Fibroblast of skin of left biceps (primary cell): ENCODE measurements around the gene MKS1.

Experiments used
- DNase-seq, 2 experiments: peaks; one replicate each; pipeline ENCODE4 v3.0.0-alpha.2; 2013; ENCODE audit warnings: low read depth in 2 of 2

MKS1 gene

GRCh38 chr17:58244963-58245362 lies 25.9 kb upstream of the MKS1 start:
- no peak for DNase-seq

DNA sequence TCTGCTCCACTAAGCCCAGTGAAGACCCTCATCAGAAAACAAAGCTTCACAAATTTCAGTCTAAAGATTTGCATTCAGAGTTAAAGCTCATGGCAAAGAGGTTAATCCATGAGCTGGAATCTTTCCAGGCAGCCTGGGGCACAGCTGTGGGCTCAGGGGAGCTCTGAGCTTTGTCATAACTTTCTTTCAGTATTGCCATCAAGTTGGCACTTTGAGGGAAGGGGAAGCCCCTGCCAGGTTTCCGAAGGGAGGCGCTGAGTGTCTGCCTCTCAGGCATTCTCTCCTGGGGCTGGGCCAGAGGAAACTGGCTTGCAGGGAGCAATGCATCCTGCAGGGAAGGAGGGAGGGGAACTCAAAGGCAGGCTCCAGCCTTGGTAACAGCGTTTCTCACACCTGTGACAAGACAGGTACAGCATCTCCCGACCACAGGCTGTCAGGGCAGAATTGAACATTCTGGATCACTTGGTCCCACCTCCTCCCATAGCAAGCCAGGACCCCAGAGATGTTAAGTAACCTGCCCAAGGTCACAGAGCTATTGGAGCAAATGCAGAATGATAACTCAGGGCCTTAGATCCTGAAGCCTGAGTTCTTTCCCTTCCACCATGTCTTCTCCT lies 23.2 kb upstream of the MKS1 start:
- no peak for DNase-seq

- DNase-seq: no peak
Measured at GRCh38 chr17:58239987-58240386, 20.9 kb upstream of the MKS1 start.

GRCh38 chr17:58238147-58238634 lies 19.1 kb upstream of the MKS1 start, which contains the start of gene LPO:
Gene LPO (plus strand): TSS chr17:58238584. CDS start chr17:58242980, 4,396 bp downstream.
- no peak for DNase-seq

- no peak for DNase-seq
Measured at GRCh38 chr17:58236394-58236793, 17.3 kb upstream of the MKS1 start.

GRCh38 chr17:58235821-58236220 lies 16.8 kb upstream of the MKS1 start:
- DNase-seq: no peak

GRCh38 chr17:58234512-58234911 lies 15.5 kb upstream of the MKS1 start:
- no peak for DNase-seq

DNA sequence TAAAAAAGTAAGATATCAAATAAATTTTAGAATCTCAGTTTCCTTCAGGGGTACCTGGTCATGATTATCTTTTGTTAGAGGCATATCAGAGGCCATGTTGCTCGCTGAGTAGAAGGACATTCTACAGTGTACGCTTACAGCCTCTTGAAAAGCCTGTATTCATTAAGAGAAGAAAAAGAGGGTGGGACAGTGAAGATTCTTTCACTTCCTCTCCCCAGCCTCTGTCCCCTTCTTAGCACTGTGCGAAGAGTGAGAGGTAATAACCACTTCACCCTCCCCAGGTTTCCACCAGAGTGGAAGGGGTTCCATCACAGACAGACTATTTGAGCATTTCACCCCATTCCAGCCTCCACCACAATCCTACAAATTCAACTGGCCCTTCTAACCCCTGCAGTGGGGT lies 14.5 kb upstream of the MKS1 start:
- DNase-seq: no peak

DNA sequence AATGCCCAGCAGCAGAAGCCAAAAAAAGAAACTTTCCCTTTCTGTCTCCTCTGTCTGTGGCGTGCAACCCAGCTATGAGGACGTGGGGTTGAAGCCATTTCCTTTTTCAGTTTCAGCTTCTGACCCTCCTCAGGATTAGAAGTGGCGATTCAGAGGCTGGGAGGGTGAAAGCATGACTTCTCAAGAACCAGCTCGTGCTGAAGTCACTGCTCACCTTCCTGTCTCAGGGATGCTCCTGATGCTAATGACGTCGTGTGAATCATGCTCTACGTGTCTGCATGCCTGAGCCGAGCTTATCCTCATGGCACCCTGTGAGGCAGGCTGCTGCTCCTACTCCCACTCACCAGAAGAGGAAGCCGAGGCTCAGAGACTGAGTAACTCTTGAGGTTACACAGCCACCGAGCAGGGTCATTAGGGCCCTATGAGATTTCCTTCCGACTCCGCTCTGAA lies 13.7 kb upstream of the MKS1 start:
- DNase-seq: peak in 1 of 2 experiments; percentile 22

GRCh38 chr17:58231641-58232040 lies 12.6 kb upstream of the MKS1 start:
- peak in 1 of 2 experiments; percentile 15 for DNase-seq

DNA sequence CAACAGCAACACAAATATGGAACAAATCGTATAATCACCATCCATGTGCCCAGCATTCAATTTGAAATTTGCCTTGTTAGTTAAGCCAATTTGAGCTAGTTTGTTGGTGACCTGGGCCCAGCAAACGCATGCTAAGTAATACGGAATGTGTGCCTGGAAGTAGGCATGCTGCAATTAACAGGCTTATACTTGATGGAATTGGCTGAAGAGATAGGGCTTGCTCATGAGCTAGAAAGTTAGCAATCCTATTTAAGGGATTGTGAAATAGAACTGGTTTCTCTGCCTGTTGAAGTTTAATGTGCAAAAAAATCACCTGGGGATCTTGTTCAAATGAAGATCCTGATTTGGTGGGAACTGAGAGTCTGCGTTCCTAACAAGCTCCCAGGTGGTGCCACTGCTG lies 10.8 kb upstream of the MKS1 start:
- DNase-seq: no peak

DNA sequence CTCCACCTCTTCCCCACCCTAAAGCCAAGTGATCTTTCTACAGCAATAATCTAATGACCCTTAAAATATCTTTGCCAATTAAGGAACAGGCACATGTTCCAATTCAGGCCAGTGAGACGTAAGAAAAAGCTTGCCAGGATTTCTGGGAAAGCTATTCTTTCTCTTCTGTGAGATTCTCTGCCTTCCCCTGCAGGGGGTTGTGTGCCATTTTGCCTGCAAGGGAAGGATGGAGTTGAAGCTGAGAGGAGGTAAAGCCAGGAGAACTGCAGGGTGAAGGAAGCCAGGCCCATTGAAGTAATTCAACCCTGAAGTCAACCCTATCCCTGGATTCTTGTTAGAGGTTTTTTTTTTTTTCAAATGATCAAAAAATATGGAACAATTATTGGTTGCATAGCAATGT lies 10.3 kb upstream of the MKS1 start:
- DNase-seq: no peak

DNA sequence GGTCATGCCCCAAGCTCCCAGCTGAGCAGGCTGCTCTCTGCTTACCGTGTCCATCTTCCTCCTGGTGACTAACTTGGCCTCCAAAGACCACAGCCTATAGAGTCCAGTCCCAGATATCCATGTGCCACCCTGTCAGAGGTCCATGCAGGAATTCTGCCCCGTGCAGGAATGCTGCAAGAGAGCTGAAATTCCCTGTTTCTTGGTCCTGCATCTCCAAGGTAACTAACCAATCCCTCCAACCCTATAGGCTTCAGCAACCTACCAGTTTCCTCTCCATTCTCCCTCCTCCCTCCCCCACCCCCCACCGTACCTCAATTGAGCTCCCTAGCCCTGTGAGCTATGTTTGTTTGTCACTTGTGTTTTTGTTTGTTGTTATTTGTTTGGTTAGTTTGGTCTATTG lies 9.6 kb upstream of the MKS1 start:
- DNase-seq: no peak

DNA sequence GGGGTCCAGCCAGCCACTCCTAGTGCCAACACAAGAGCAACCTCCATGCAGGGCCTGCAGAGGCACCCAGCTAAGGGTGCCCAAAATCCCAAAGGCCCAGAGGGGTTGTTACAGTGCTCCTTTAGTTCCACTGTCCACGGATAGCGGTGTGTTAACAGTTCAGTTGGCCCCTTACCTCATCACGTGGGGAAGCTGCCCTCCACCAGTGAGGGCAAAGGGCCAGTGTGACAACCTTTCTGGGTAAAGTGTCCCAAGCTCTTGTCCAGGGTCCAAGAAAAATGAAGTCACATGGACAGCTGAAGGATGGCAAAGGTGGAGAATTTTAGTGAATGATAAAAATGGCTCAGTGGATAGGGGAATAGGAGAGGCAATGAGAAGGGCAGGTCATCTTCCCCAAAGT lies 8.7 kb upstream of the MKS1 start:
- no peak for DNase-seq

GRCh38 chr17:58224315-58224714 lies 5.3 kb upstream of the MKS1 start:
- peak; percentile 25 to 33 for DNase-seq

- no peak for DNase-seq
Measured at GRCh38 chr17:58219789-58220183, 731 bp upstream of the MKS1 start.

GRCh38 chr17:58217766-58218165 lies 1.3 kb downstream of the MKS1 start:
- DNase-seq: no peak

GRCh38 chr17:58215685-58216084 lies 3.4 kb downstream of the MKS1 start:
- DNase-seq: no peak

DNA sequence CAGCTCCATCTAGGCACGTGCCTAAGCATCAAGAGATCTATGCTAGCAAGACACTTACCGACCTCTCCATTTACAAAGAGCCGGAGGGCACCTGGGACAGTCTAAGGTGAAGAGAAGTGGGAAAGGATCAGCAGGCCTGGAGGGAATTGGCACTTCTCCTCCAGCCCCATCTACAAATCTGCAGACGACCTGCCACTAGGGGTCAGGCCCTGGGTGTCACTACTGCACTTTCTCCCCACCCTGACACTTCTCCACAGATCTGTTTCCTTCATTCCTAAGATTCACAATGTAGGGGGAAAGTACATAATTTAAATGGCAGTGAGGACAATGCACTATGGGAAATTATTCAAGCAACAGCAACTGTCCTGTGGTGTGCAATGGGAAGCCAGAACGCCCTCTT lies 8.1 kb downstream of the MKS1 start:
- no peak for DNase-seq

GRCh38 chr17:58208344-58208743 lies 10.7 kb downstream of the MKS1 start:
- no peak for DNase-seq

DNA sequence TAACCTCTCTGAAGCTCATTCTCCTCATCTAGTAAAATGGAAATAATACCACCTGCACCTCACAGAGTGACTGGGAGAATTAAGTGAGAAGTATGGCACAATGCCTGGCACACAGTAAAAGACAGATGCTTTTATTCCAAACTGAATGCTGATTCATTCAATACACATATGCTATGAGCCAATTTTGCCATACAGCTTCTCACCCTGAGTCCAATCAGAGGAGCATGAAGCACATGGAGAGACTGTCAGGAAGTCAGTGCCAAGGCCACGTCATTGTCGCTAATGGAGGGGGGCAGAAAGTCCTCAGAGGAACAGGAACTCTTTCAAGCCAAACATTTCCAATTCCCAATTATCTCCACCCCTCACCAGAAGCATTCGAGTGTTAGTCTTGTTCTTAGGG lies 11.6 kb downstream of the MKS1 start:
- DNase-seq: no peak

DNA sequence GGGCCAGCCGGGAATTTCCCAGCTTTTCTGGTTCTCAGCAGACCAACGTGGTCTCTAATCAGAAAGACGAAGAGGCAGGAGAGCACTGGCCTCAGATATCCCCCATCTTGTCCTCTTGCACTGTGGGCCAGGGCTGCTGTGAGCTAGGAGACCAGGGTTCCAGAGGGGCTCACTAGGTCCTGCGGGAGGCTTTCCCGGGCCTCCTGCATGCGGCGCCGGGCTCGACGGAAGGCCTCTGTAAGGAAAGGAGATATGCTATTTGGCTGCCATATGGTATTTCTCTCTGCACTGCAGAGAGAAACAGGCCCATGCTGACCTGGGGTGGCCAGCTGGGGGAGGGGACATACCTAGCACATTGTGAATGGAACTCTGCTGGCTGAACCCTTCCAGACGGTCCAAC lies 13.1 kb downstream of the MKS1 start:
- no peak for DNase-seq

- DNase-seq: no peak
Measured at GRCh38 chr17:58204796-58205195, 14.3 kb downstream of the MKS1 start.

GRCh38 chr17:58202859-58203258 lies 16.2 kb downstream of the MKS1 start:
- DNase-seq: no peak
